Ishikawa (cell line): ENCODE results near the gene ARPC5.

Experiments used
- CEBPB ChIP-seq: IDR thresholded peaks from 2 replicates; pipeline ENCODE4 v1.6.1; 2012
- CREB1 ChIP-seq: IDR thresholded peaks from 2 replicates; pipeline ENCODE4 v1.6.1; 2012; ENCODE audit warnings: low read depth
- EGR1 ChIP-seq: IDR thresholded peaks from 2 replicates; pipeline ENCODE4 v1.6.1; 2012
- EP300 ChIP-seq: IDR thresholded peaks from 2 replicates; pipeline ENCODE4 v1.6.1; 2012; ENCODE audit warnings: borderline replicate concordance
- FOXM1 ChIP-seq: IDR thresholded peaks from 2 replicates; pipeline ENCODE4 v1.6.1; 2012; ENCODE audit warnings: low read depth, borderline replicate concordance
- MAX ChIP-seq: IDR thresholded peaks from 2 replicates; pipeline ENCODE4 v1.6.1; 2012
- NFIC ChIP-seq: IDR thresholded peaks from 2 replicates; pipeline ENCODE4 v1.6.1; 2012
- RAD21 ChIP-seq: IDR thresholded peaks from 2 replicates; pipeline ENCODE4 v1.6.1; 2012; ENCODE audit warnings: low read depth
- REST ChIP-seq: IDR thresholded peaks from 2 replicates; pipeline ENCODE4 v1.6.1; 2012; ENCODE audit warnings: low read depth, mild to moderate bottlenecking
- TAF1 ChIP-seq: IDR thresholded peaks from 2 replicates; pipeline ENCODE4 v1.6.1; 2012; ENCODE audit warnings: low read depth, mild to moderate bottlenecking
- TCF12 ChIP-seq: IDR thresholded peaks from 2 replicates; pipeline ENCODE4 v1.6.1; 2012; ENCODE audit warnings: low read depth
- TEAD4 ChIP-seq: IDR thresholded peaks from 2 replicates; pipeline ENCODE4 v1.6.1; 2012
- USF1 ChIP-seq: IDR thresholded peaks from 2 replicates; pipeline ENCODE4 v1.6.1; 2012
- YY1 ChIP-seq: IDR thresholded peaks from 2 replicates; pipeline ENCODE4 v1.6.1; 2012; ENCODE audit warnings: low read depth
- ZBTB7A ChIP-seq: IDR thresholded peaks from 2 replicates; pipeline ENCODE4 v1.6.1; 2012; ENCODE audit warnings: low read depth

Gene ARPC5

GRCh38 chr1:183630748-183631147 is 4.8 kb downstream of the ARPC5 start:
- no peak for TF ChIP-seq EP300
- no peak for TF ChIP-seq USF1

GRCh38 chr1:183628537-183628936 is 7.0 kb downstream of the ARPC5 start:
- TF ChIP-seq CREB1 (no peak), USF1 (no peak), ZBTB7A (no peak), MAX (no peak), YY1 (no peak), REST (no peak), EGR1 (no peak), EP300 (no peak), RAD21 (no peak), NFIC (no peak), CEBPB (no peak), FOXM1 (no peak), TAF1 (no peak), TCF12 (no peak)

GRCh38 chr1:183622884-183623785 is 12.4 kb downstream of the ARPC5 start:
- TF ChIP-seq TAF1 (no peak), RAD21 (peak; percentile 81)

GRCh38 chr1:183622013-183622412 is 13.6 kb downstream of the ARPC5 start:
- TF ChIP-seq RAD21 = no peak
- TF ChIP-seq CEBPB = no peak
- TF ChIP-seq TCF12 = no peak
- TF ChIP-seq YY1 = no peak
- no peak for TF ChIP-seq EP300
- no peak for TF ChIP-seq ZBTB7A
- no peak for TF ChIP-seq REST
- TF ChIP-seq NFIC = no peak
- TF ChIP-seq EGR1 = no peak
- TF ChIP-seq MAX = no peak
- TF ChIP-seq USF1 = no peak
- no peak for TF ChIP-seq TEAD4
- TF ChIP-seq CREB1 = no peak
- no peak for TF ChIP-seq TAF1
- no peak for TF ChIP-seq FOXM1

- no peak for TF ChIP-seq CREB1
- no peak for TF ChIP-seq NFIC
- no peak for TF ChIP-seq EP300
- TF ChIP-seq EGR1 = no peak
- TF ChIP-seq TEAD4 = no peak
- no peak for TF ChIP-seq FOXM1
- no peak for TF ChIP-seq YY1
- TF ChIP-seq RAD21 = no peak
- TF ChIP-seq CEBPB = no peak
- TF ChIP-seq TAF1 = no peak
- TF ChIP-seq TCF12 = no peak
- TF ChIP-seq REST = no peak
- TF ChIP-seq MAX = no peak
- no peak for TF ChIP-seq USF1
- no peak for TF ChIP-seq ZBTB7A
Observed at GRCh38 chr1:183620311-183620710, 15.3 kb downstream of the ARPC5 start.
